GM23338 (cell line): ENCODE measurements around the gene RAB7B. TPM values are rescaled to one million over a fixed set of nuclear protein-coding genes. Genes with fewer than 3 reads are reported as not detected.

Source experiments
- ATAC-seq: fragments of 200-7000 bp; cut with Tn5 transposase; 3 replicates; pipeline ENCODE4 v1.9.1; 2020
- DNase-seq: peaks from one replicate; pipeline ENCODE4 v3.0.0-alpha.2; 2015; ENCODE audit warnings: low spot score
- H2AFZ ChIP-seq: fragments of 200-600 bp; sonication (generic); 2 replicates; pipeline ENCODE4 v1.8.0; 2016; ENCODE audit warnings: antibody characterized with exemption, mild to moderate bottlenecking, moderate library complexity
- H3F3A ChIP-seq: fragments of 200-600 bp; sonication (generic); replicated peaks from 2 replicates; pipeline ENCODE4 v1.8.0; 2017; ENCODE audit warnings: antibody characterized with exemption, mixed run types, low read depth
- H3K27ac ChIP-seq: fragments of 200-600 bp; sonication (generic); 2 replicates; pipeline ENCODE4 v1.6.1; 2016; ENCODE audit warnings: low read depth
- H3K27me3 ChIP-seq: fragments of 200-600 bp; sonication (generic); 2 replicates; pipeline ENCODE4 v1.8.0; 2016; ENCODE audit warnings: mild to moderate bottlenecking, mixed run types, moderate library complexity; ENCODE audit not compliant: insufficient read depth
- H3K36me3 ChIP-seq: fragments of 200-600 bp; sonication (generic); 2 replicates; pipeline ENCODE4 v1.8.0; 2016; ENCODE audit warnings: mild to moderate bottlenecking; ENCODE audit not compliant: insufficient read depth
- H3K4me1 ChIP-seq: fragments of 200-600 bp; sonication (generic); 2 replicates; pipeline ENCODE4 v1.8.0; 2016; ENCODE audit warnings: mild to moderate bottlenecking, moderate library complexity; ENCODE audit not compliant: insufficient read depth
- H3K4me2 ChIP-seq: fragments of 200-600 bp; sonication (generic); 2 replicates; pipeline ENCODE4 v1.7.1; 2017; ENCODE audit warnings: mixed run types
- H3K4me3 ChIP-seq: fragments of 200-600 bp; sonication (generic); 2 replicates; pipeline ENCODE4 v1.6.1; 2016; ENCODE audit warnings: mixed run types
- H3K79me2 ChIP-seq: fragments of 200-600 bp; sonication (generic); replicated peaks from 2 replicates; pipeline ENCODE4 v1.8.0; 2017; ENCODE audit warnings: mild to moderate bottlenecking; ENCODE audit not compliant: insufficient read depth
- H3K9me2 ChIP-seq: fragments of 200-600 bp; sonication (generic); 2 replicates; pipeline ENCODE4 v1.8.0; 2017; ENCODE audit not compliant: insufficient read depth
- H4K20me1 ChIP-seq: fragments of 200-600 bp; sonication (generic); replicated peaks from 2 replicates; pipeline ENCODE4 v1.8.0; 2017; ENCODE audit warnings: mild to moderate bottlenecking; ENCODE audit not compliant: insufficient read depth
- H3K27ac Mint-ChIP-seq: 2 replicates; pipeline ENCODE4 v1.8.0; 2020; ENCODE audit warnings: inconsistent platforms, mild to moderate bottlenecking, moderate library complexity, mixed read lengths
- H3K27me3 Mint-ChIP-seq: 3 replicates; pipeline ENCODE4 v1.8.0; 2022; ENCODE audit warnings: low read depth, mild to moderate bottlenecking, moderate library complexity, mixed read lengths, inconsistent platforms; ENCODE audit not compliant: insufficient read depth, poor library complexity
- H3K36me3 Mint-ChIP-seq: 3 replicates; pipeline ENCODE4 v1.8.0; 2021; ENCODE audit warnings: low read depth, mild to moderate bottlenecking, inconsistent platforms, moderate library complexity, mixed read lengths
- H3K4me1 Mint-ChIP-seq: 3 replicates; pipeline ENCODE4 v1.8.0; 2020; ENCODE audit warnings: mild to moderate bottlenecking, inconsistent platforms, mixed read lengths
- H3K4me3 Mint-ChIP-seq: 3 replicates; pipeline ENCODE4 v1.8.0; 2021; ENCODE audit warnings: moderate library complexity, mild to moderate bottlenecking, inconsistent platforms, mixed read lengths
- H3K9me3 Mint-ChIP-seq: 3 replicates; pipeline ENCODE4 v1.8.0; 2020; ENCODE audit warnings: moderate library complexity, mild to moderate bottlenecking, inconsistent platforms, mixed read lengths
- CREB1 ChIP-seq: fragments of 250-450 bp; sonication (Bioruptor Pico); IDR thresholded peaks from 2 replicates; pipeline ENCODE4 v1.5.0; 2020; ENCODE audit warnings: low read depth, mild to moderate bottlenecking, moderate library complexity
- CTCF ChIP-seq, 2 experiments: fragments of 200-600 bp in 1 of 2; sonication (generic) in 1 of 2; conservative IDR thresholded peaks; 2 replicates each; pipeline versions ENCODE4 v1.5.1 to v1.6.1; 2016 to 2017; ENCODE audit warnings: antibody characterized with exemption in 2 of 2, low read depth in 2 of 2, mild to moderate bottlenecking in 2 of 2, moderate library complexity in 1 of 2
- EZH2phosphoT487 ChIP-seq: fragments of 200-600 bp; sonication (generic); IDR thresholded peaks from one replicate; pipeline ENCODE4 v1.8.1; 2018; ENCODE audit warnings: antibody characterized with exemption; ENCODE audit not compliant: unreplicated experiment
- JUNB ChIP-seq: IDR thresholded peaks from one replicate; pipeline ENCODE4 v1.6.1; 2016; ENCODE audit warnings: antibody characterized with exemption; ENCODE audit not compliant: unreplicated experiment
- NANOG ChIP-seq: IDR thresholded peaks from 2 replicates; pipeline ENCODE4 v1.6.1; 2016; ENCODE audit warnings: antibody characterized with exemption, borderline replicate concordance
- STAT1 ChIP-seq: IDR thresholded peaks from one replicate; pipeline ENCODE4 v1.6.1; 2016; ENCODE audit warnings: antibody characterized with exemption; ENCODE audit not compliant: unreplicated experiment
- polyA plus RNA-seq: library from polyadenylated mRNA; unstranded; fragments of >200 nt; fragmentation: Nextera tagmentation; extraction: Ambion mirVana; gene quantifications from 2 replicates; pipeline ENCODE4 v1.2.1, GENCODE V29; 2016
- total RNA-seq: library from RNA; depleted of rRNA; stranded (reverse); fragments of >200 nt; shearing (Covaris generic); gene quantifications from 2 replicates; pipeline ENCODE4 v1.2.3, GENCODE V29; 2014

Gene RAB7B
- total and polyA plus RNA-seq, 2 experiments from 2014 or later = not detected

GRCh38 chr1:206021008-206021625 is 17.9 kb upstream of the RAB7B start:
- ATAC-seq = no peak
- Histone ChIP-seq H3K9me2 (0 out of 2 replicates have a peak, but pooled peaks cover 5% of the 10 kb centered on the region), H3K27ac (no peak overlapping the region), H3K27me3 (no peaks in the 10 kb centered on the region), H3F3A (no peaks in the 10 kb centered on the region), H3K4me3 (no peak overlapping the region), H4K20me1 (no peaks in the 10 kb centered on the region), H3K36me3 (no peaks in the 10 kb centered on the region), H3K4me2 (no peak overlapping the region), H2AFZ (no peak overlapping the region), H3K79me2 (no peaks in the 10 kb centered on the region), H3K4me1 (peaks cover 7% of the 10 kb centered on the region; the same call in 1 of the 2 replicates)
- H3K4me3 Mint-ChIP-seq = no peak overlapping the region
- no peaks in the 10 kb centered on the region for H3K36me3 Mint-ChIP-seq
- no peak for TF ChIP-seq CTCF (conservative IDR thresholded peaks at IDR 0.05; ENCODE audit: low read depth in 2 of 2)
- TF ChIP-seq EZH2phosphoT487 = no peak
- no peak for TF ChIP-seq CREB1
- TF ChIP-seq NANOG = no peak
- TF ChIP-seq STAT1 = no peak
- 0 out of 3 replicates have a peak, but pooled peaks cover 5% of the 10 kb centered on the region for H3K9me3 Mint-ChIP-seq
- DNase-seq = no peak
- peaks cover 6% of the 10 kb centered on the region for H3K27me3 Mint-ChIP-seq
- peaks cover 3% of the 10 kb centered on the region; the same call in 2 of the 3 replicates for H3K4me1 Mint-ChIP-seq
- no peak overlapping the region for H3K27ac Mint-ChIP-seq

- no peak for DNase-seq
- Histone ChIP-seq H4K20me1 (no peaks in the 10 kb centered on the region), H3K4me1 (peaks cover 7% of the 10 kb centered on the region; the same call in 1 of the 2 replicates), H2AFZ (no peak overlapping the region), H3K9me2 (0 out of 2 replicates have a peak, but pooled peaks cover 2% of the 10 kb centered on the region), H3K4me3 (no peak overlapping the region), H3K79me2 (no peaks in the 10 kb centered on the region), H3K4me2 (no peak overlapping the region), H3K36me3 (no peaks in the 10 kb centered on the region), H3K27me3 (no peaks in the 10 kb centered on the region), H3K27ac (no peak overlapping the region), H3F3A (no peaks in the 10 kb centered on the region)
- ATAC-seq = no peak
- Mint-ChIP-seq H3K4me3 (no peak overlapping the region), H3K9me3 (0 out of 3 replicates have a peak, but pooled peaks cover 5% of the 10 kb centered on the region), H3K27me3 (peaks cover 7% of the 10 kb centered on the region), H3K27ac (no peak overlapping the region), H3K4me1 (peaks cover 3% of the 10 kb centered on the region; the same call in 2 of the 3 replicates), H3K36me3 (no peaks in the 10 kb centered on the region)
- TF ChIP-seq STAT1 = no peak
- TF ChIP-seq JUNB = no peak
Observed at GRCh38 chr1:206020393-206021007, 17.3 kb upstream of the RAB7B start.

- no peak overlapping the region for H3K27ac Mint-ChIP-seq
- Histone ChIP-seq H3K27me3 (no peaks in the 10 kb centered on the region), H3K4me3 (no peak overlapping the region), H3K27ac (no peak overlapping the region), H3K4me1 (peaks cover 7% of the 10 kb centered on the region; the same call in 1 of the 2 replicates), H3K9me2 (no peaks in the 10 kb centered on the region; the same call in 1 of the 2 replicates), H3K4me2 (no peak overlapping the region), H3K79me2 (no peaks in the 10 kb centered on the region), H2AFZ (no peak overlapping the region), H3F3A (no peaks in the 10 kb centered on the region), H4K20me1 (no peaks in the 10 kb centered on the region), H3K36me3 (no peaks in the 10 kb centered on the region)
- no peaks in the 10 kb centered on the region for H3K36me3 Mint-ChIP-seq
- H3K4me3 Mint-ChIP-seq = no peak overlapping the region; the same call in 2 of the 3 replicates
- H3K27me3 Mint-ChIP-seq = peaks cover 2% of the 10 kb centered on the region
- TF ChIP-seq JUNB = no peak
- no peak for ATAC-seq
- DNase-seq = no peak
- peaks cover 7% of the 10 kb centered on the region for H3K4me1 Mint-ChIP-seq
- H3K9me3 Mint-ChIP-seq = 0 out of 3 replicates have a peak, but pooled peaks cover 5% of the 10 kb centered on the region
Observed at GRCh38 chr1:206015071-206015470, 11.9 kb upstream of the RAB7B start.
